ENCODE measurements around the gene DIAPH3.

The DIAPH3 gene

GRCh38 chr13:59782696-59783095, 381.0 kb downstream of the DIAPH3 start:
- TF ChIP-seq POU2F2 (IDR thresholded peaks at IDR 0.05; ENCODE audit: low read depth, low read length) = no peak
- TF ChIP-seq SPI1 (IDR thresholded peaks at IDR 0.05; ENCODE audit: low read depth, low read length) = no peak
- TF ChIP-seq POLR2A (IDR thresholded peaks at IDR 0.05; ENCODE audit: low read depth, low read length) = no peak
- TF ChIP-seq TAF1 (IDR thresholded peaks at IDR 0.05; ENCODE audit: low read depth, low read length) = no peak
- no peak for TF ChIP-seq POLR2AphosphoS5 (IDR thresholded peaks at IDR 0.05; ENCODE audit: low read depth, low read length)
- DNase-seq (ENCODE audit: insufficient read length, low spot score) (no peak), FAIRE-seq (no peak)

- no peak for TF ChIP-seq POU2F2 (IDR thresholded peaks at IDR 0.05; ENCODE audit: low read depth, low read length)
- TF ChIP-seq POLR2AphosphoS5 (IDR thresholded peaks at IDR 0.05; ENCODE audit: low read depth, low read length) = no peak
- TF ChIP-seq SPI1 (IDR thresholded peaks at IDR 0.05; ENCODE audit: low read depth, low read length) = no peak
- TF ChIP-seq POLR2A (IDR thresholded peaks at IDR 0.05; ENCODE audit: low read depth, low read length) = no peak
- TF ChIP-seq PAX5 (IDR thresholded peaks at IDR 0.05; ENCODE audit: insufficient read depth, low read length, severe bottlenecking) = no peak
- no peak for TF ChIP-seq TAF1 (IDR thresholded peaks at IDR 0.05; ENCODE audit: low read depth, low read length)
- FAIRE-seq (no peak), DNase-seq (ENCODE audit: insufficient read length, low spot score) (no peak)
Measured at GRCh38 chr13:59780058-59780457, 383.7 kb downstream of the DIAPH3 start.

- no peak for TF ChIP-seq POLR2A (IDR thresholded peaks at IDR 0.05; ENCODE audit: low read depth, low read length)
- FAIRE-seq (peak; percentile 48), DNase-seq (ENCODE audit: insufficient read length, low spot score) (no peak)
Measured at GRCh38 chr13:59776924-59777690, 386.6 kb downstream of the DIAPH3 start.

GRCh38 chr13:59774491-59774971, 389.2 kb downstream of the DIAPH3 start:
- DNase-seq (ENCODE audit: insufficient read length, low spot score) (no peak), FAIRE-seq (no peak)
- TF ChIP-seq POLR2A (IDR thresholded peaks at IDR 0.05; ENCODE audit: low read depth, low read length) (no peak), POU2F2 (IDR thresholded peaks at IDR 0.05; ENCODE audit: low read depth, low read length) (no peak), POLR2AphosphoS5 (IDR thresholded peaks at IDR 0.05; ENCODE audit: low read depth, low read length) (no peak), SPI1 (IDR thresholded peaks at IDR 0.05; ENCODE audit: low read depth, low read length) (no peak), TAF1 (IDR thresholded peaks at IDR 0.05; ENCODE audit: low read depth, low read length) (no peak), PAX5 (IDR thresholded peaks at IDR 0.05; ENCODE audit: insufficient read depth, low read length, severe bottlenecking) (no peak)

GRCh38 chr13:59771272-59771671, 392.5 kb downstream of the DIAPH3 start:
- FAIRE-seq = no peak
- no peak for DNase-seq (ENCODE audit: insufficient read length, low spot score)
- TF ChIP-seq POLR2AphosphoS5 (IDR thresholded peaks at IDR 0.05; ENCODE audit: low read depth, low read length) = no peak
- TF ChIP-seq SPI1 (IDR thresholded peaks at IDR 0.05; ENCODE audit: low read depth, low read length) = no peak
- TF ChIP-seq POLR2A (IDR thresholded peaks at IDR 0.05; ENCODE audit: low read depth, low read length) = no peak
- TF ChIP-seq POU2F2 (IDR thresholded peaks at IDR 0.05; ENCODE audit: low read depth, low read length) = no peak
- TF ChIP-seq TAF1 (IDR thresholded peaks at IDR 0.05; ENCODE audit: low read depth, low read length) = no peak
- no peak for TF ChIP-seq PAX5 (IDR thresholded peaks at IDR 0.05; ENCODE audit: insufficient read depth, low read length, severe bottlenecking)

- no peak for TF ChIP-seq POLR2AphosphoS5 (IDR thresholded peaks at IDR 0.05; ENCODE audit: low read depth, low read length)
- FAIRE-seq = no peak
Measured at GRCh38 chr13:59770451-59770850, 393.3 kb downstream of the DIAPH3 start.

GRCh38 chr13:59766236-59766635, 397.5 kb downstream of the DIAPH3 start:
- DNase-seq (ENCODE audit: insufficient read length, low spot score) (no peak), FAIRE-seq (no peak)
- TF ChIP-seq POLR2A (IDR thresholded peaks at IDR 0.05; ENCODE audit: low read depth, low read length) = no peak
- TF ChIP-seq POLR2AphosphoS5 (IDR thresholded peaks at IDR 0.05; ENCODE audit: low read depth, low read length) = no peak
- no peak for TF ChIP-seq PAX5 (IDR thresholded peaks at IDR 0.05; ENCODE audit: insufficient read depth, low read length, severe bottlenecking)

More at GRCh38 chr13:59770451-59770850, 393.3 kb downstream of the DIAPH3 start:
- no peak for DNase-seq (ENCODE audit: insufficient read length, low spot score)

GRCh38 chr13:59755632-59756290, 408.0 kb downstream of the DIAPH3 start:
- DNase-seq (ENCODE audit: insufficient read length, low spot score) (no peak), FAIRE-seq (no peak)
- TF ChIP-seq SPI1 (IDR thresholded peaks at IDR 0.05; ENCODE audit: low read depth, low read length) (no peak), POLR2A (IDR thresholded peaks at IDR 0.05; ENCODE audit: low read depth, low read length) (no peak), TAF1 (IDR thresholded peaks at IDR 0.05; ENCODE audit: low read depth, low read length) (no peak), PAX5 (IDR thresholded peaks at IDR 0.05; ENCODE audit: insufficient read depth, low read length, severe bottlenecking) (no peak)

GRCh38 chr13:59754411-59754810, 409.3 kb downstream of the DIAPH3 start:
- FAIRE-seq = no peak
- TF ChIP-seq SPI1 (IDR thresholded peaks at IDR 0.05; ENCODE audit: low read depth, low read length) = no peak
- TF ChIP-seq POU2F2 (IDR thresholded peaks at IDR 0.05; ENCODE audit: low read depth, low read length) = no peak
- TF ChIP-seq PAX5 (IDR thresholded peaks at IDR 0.05; ENCODE audit: insufficient read depth, low read length, severe bottlenecking) = no peak
- no peak for TF ChIP-seq POLR2AphosphoS5 (IDR thresholded peaks at IDR 0.05; ENCODE audit: low read depth, low read length)
- no peak for TF ChIP-seq TAF1 (IDR thresholded peaks at IDR 0.05; ENCODE audit: low read depth, low read length)
- TF ChIP-seq POLR2A (IDR thresholded peaks at IDR 0.05; ENCODE audit: low read depth, low read length) = no peak
- no peak for DNase-seq (ENCODE audit: insufficient read length, low spot score)

- TF ChIP-seq POLR2AphosphoS5 (IDR thresholded peaks at IDR 0.05; ENCODE audit: low read depth, low read length) (no peak), PAX5 (IDR thresholded peaks at IDR 0.05; ENCODE audit: insufficient read depth, low read length, severe bottlenecking) (no peak), SPI1 (IDR thresholded peaks at IDR 0.05; ENCODE audit: low read depth, low read length) (no peak), POU2F2 (IDR thresholded peaks at IDR 0.05; ENCODE audit: low read depth, low read length) (no peak), POLR2A (IDR thresholded peaks at IDR 0.05; ENCODE audit: low read depth, low read length) (no peak), TAF1 (IDR thresholded peaks at IDR 0.05; ENCODE audit: low read depth, low read length) (no peak)
- DNase-seq (ENCODE audit: insufficient read length, low spot score) (no peak), FAIRE-seq (no peak)
Measured at GRCh38 chr13:59750860-59751259, 412.9 kb downstream of the DIAPH3 start.
